Measurements from ENCODE around the gene PTDSS2.

GRCh38 chr11:447923-448731 is 2.0 kb upstream of the PTDSS2 start:
- TF ChIP-seq POLR2A (IDR thresholded peaks at IDR 0.05; ENCODE audit: low read depth), result peak; percentile 80
- TF ChIP-seq CTCF (IDR thresholded peaks at IDR 0.05), result peak; percentile 83 to 91 (median 85)
- TF ChIP-seq EP300 (IDR thresholded peaks at IDR 0.05), result no peak
- peak; percentile 91 to 97 for TF ChIP-seq POLR2AphosphoS5 (IDR thresholded peaks at IDR 0.05)
